Type B pancreatic cell (in vitro differentiated cells): ENCODE results near the gene DDX41. TPM values are rescaled to one million over a fixed set of nuclear protein-coding genes. Genes with fewer than 3 reads are reported as not detected.
A peak's percentile ranks its signal among the peaks of the same experiment; 100 is the strongest.

Experiments used
- DNase-seq: peaks from one replicate; pipeline ENCODE4 v3.0.0; 2021; ENCODE audit warnings: mixed read lengths; ENCODE audit not compliant: unreplicated experiment; ENCODE audit errors: extremely low spot score
- H3K27ac Mint-ChIP-seq: 2 replicates; pipeline ENCODE4 v1.8.0; 2021; ENCODE audit warnings: mild to moderate bottlenecking, mixed read lengths
- H3K27me3 Mint-ChIP-seq: 2 replicates; pipeline ENCODE4 v1.8.0; 2021; ENCODE audit warnings: mixed read lengths
- H3K36me3 Mint-ChIP-seq: 2 replicates; pipeline ENCODE4 v1.8.0; 2021; ENCODE audit warnings: mixed read lengths
- H3K4me1 Mint-ChIP-seq: one replicate; pipeline ENCODE4 v1.8.0; 2021; ENCODE audit warnings: mixed read lengths; ENCODE audit not compliant: unreplicated experiment
- H3K4me3 Mint-ChIP-seq: 2 replicates; pipeline ENCODE4 v1.8.0; 2021; ENCODE audit warnings: mild to moderate bottlenecking, mixed read lengths
- H3K9me3 Mint-ChIP-seq: 2 replicates; pipeline ENCODE4 v1.8.0; 2021; ENCODE audit warnings: mixed read lengths
- total RNA-seq: library from RNA; stranded (reverse); gene quantifications from 2 replicates; pipeline ENCODE4 v1.2.1, GENCODE V29; 2021; ENCODE audit warnings: low replicate concordance
- TF ChIP-seq, protein P1 (sequence below): fragments of 200-600 bp; sonication (generic); conservative IDR thresholded peaks from 2 replicates; pipeline ENCODE4 v1.5.0; 2021; ENCODE audit warnings: antibody characterized with exemption, mild to moderate bottlenecking

Gene DDX41
- total RNA-seq, 1 donor from 2014 or later, result 99.7 TPM

DNA sequence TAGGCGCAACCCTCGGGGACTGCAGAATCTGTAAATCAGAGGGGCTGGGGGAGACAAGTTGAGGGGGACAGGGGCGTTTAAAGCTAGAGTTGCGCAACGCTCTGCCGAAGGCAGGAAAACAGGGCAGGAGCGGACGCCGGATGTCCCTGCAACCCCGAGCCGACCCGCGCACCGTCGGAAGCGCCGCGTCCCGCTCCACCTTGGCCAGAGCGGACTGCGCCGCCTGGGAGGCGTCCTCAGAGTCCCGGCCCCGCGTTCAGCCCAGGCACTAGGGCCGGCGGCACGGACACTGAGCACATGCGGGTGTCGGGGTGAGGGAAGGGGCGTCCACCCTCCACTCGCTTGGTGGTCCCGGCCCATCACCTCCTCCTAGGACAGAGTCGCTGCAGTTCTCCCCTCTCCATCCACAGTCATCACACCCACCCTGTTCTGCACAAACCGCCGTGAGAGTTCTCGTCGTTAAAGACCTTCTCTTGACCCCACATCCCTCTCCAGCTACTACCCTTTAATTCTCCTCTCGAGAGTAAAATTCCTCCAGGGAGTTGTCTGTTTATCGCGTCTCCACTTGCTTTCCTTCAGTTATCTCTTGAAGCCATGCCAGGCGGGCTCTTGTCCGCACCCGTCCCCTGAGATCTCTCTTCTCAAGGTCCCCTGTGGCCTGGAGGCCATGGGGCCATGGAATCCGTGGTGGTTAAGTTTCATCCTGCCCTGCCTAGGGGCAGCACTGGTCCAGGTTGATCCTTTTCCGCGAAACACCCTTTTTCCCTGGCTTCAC, 18.6 kb downstream of the DDX41 start:
- no peak for DNase-seq
- Mint-ChIP-seq H3K27me3 (peaks cover 15% of the 10 kb centered on the region), H3K4me1 (peaks cover 36% of the 10 kb centered on the region), H3K36me3 (peaks cover 1% of the 10 kb centered on the region), H3K4me3 (peak overlapping the region; percentile 87), H3K27ac (peak overlapping the region; percentile 73), H3K9me3 (no peaks in the 10 kb centered on the region)
- TF ChIP-seq, protein P1, sequence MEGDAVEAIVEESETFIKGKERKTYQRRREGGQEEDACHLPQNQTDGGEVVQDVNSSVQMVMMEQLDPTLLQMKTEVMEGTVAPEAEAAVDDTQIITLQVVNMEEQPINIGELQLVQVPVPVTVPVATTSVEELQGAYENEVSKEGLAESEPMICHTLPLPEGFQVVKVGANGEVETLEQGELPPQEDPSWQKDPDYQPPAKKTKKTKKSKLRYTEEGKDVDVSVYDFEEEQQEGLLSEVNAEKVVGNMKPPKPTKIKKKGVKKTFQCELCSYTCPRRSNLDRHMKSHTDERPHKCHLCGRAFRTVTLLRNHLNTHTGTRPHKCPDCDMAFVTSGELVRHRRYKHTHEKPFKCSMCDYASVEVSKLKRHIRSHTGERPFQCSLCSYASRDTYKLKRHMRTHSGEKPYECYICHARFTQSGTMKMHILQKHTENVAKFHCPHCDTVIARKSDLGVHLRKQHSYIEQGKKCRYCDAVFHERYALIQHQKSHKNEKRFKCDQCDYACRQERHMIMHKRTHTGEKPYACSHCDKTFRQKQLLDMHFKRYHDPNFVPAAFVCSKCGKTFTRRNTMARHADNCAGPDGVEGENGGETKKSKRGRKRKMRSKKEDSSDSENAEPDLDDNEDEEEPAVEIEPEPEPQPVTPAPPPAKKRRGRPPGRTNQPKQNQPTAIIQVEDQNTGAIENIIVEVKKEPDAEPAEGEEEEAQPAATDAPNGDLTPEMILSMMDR, result no peak

- TF ChIP-seq, protein P1, result peak; percentile 34
- Mint-ChIP-seq H3K27ac (peak within 1 kb of the TSS; percentile 86), H3K9me3 (no peaks in the 10 kb centered on the region), H3K4me1 (peaks cover 39% of the 10 kb centered on the region), H3K27me3 (peaks cover 15% of the 10 kb centered on the region), H3K36me3 (peaks cover 8% of the 10 kb centered on the region), H3K4me3 (peak within 1 kb of the TSS; percentile 87)
- peak; percentile 97 for DNase-seq
Observed at GRCh38 chr5:177497292-177498012, 19.3 kb downstream of the DDX41 start, which contains the start of gene PDLIM7. Gene PDLIM7 (minus strand): TSS chr5:177497604. CDS start chr5:177496512, 1,092 bp downstream.

DNA sequence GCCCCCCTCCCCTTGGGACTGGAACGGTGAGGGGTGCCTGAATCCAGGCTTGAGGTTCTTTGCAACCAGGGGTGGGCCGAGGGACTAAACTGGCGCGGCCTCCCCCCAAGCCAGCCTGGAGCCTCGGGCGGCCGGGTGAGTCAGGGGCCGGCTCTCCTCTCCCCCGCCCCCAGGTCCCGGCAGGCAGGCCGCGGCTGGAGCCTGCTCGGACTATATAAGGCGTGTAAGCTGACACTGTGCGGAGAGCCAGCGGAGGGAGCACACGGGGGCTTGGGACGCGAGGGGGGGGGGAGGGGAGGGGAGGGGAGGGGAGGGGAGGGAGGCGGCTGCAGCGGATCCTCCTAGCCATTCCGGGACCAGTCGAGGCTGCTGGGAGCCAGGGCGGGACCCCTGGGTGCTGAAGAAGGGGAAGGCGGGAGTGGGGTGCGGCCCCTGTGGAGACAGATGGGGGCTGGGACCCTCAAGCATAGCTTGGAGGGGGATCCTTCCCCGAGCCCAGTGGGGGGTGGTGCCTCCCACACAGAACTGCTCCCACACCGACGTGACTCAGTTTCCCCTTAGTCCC, 20.0 kb downstream of the DDX41 start:
- no peak overlapping the region for H3K27ac Mint-ChIP-seq
- peaks cover 8% of the 10 kb centered on the region for H3K36me3 Mint-ChIP-seq
- H3K27me3 Mint-ChIP-seq, result peaks cover 15% of the 10 kb centered on the region
- TF ChIP-seq, protein P1, result no peak
- DNase-seq, result peak; percentile 87
- H3K4me1 Mint-ChIP-seq, result peaks cover 32% of the 10 kb centered on the region
- H3K4me3 Mint-ChIP-seq, result peak overlapping the region; percentile 87
- H3K9me3 Mint-ChIP-seq, result no peaks in the 10 kb centered on the region

DNA sequence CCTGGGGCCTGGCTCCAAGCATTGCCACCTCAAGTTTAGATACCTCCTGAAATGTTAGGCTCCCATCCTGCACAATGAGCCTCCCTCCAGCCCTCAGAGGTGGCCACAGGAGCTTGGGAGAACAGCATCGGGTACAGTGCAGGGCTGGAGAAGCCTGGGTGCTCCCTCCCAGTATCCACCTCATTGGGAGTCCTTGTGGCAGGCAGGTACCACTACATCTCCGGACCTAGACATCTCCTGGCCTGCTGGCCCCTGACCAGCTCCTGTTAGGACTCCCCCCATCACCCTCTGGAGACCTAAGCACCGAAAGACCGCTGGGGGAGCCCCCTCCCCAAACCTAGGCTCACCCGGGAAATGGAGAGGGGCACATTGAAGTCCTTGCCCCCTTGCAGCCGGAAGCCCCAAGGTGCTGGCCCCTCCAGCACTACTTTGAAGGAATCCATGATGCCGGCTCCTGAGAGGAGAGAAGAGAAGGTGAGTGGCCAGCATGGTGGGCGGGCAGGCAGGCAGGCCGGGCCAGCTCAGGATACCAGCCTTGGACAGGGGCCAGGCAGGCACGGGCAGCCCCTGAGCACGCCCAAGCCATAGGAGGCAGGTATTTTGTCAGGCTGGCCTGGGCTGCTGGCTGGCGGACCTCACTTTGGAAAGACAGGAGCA, 20.6 kb downstream of the DDX41 start:
- DNase-seq, result no peak

More for the DNA sequence above, 20.6 kb downstream of the DDX41 start:
- no peaks in the 10 kb centered on the region for H3K9me3 Mint-ChIP-seq
- peaks cover 32% of the 10 kb centered on the region for H3K4me1 Mint-ChIP-seq
- TF ChIP-seq, protein P1, result peak; percentile 63
- H3K4me3 Mint-ChIP-seq, result peak overlapping the region; percentile 87
- peak overlapping the region; percentile 86 for H3K27ac Mint-ChIP-seq
- peaks cover 8% of the 10 kb centered on the region for H3K36me3 Mint-ChIP-seq
- peaks cover 15% of the 10 kb centered on the region for H3K27me3 Mint-ChIP-seq
